Dermis blood vessel endothelial cell (primary cell): Measurements from ENCODE around the gene TMEM184B. TPM values are rescaled to one million over a fixed set of nuclear protein-coding genes. Genes with fewer than 3 reads are reported as not detected.
"Not testable (repeated sequence)": the region's sequence is repeated elsewhere in the genome, so short reads cannot be mapped to it uniquely, and the experiment has no call there.

Experiments
- DNase-seq: peaks from one replicate; pipeline ENCODE4 v3.0.0; 2010
- total RNA-seq: library from RNA; depleted of rRNA; stranded (reverse); fragments of >200 nt; gene quantifications from 2 replicates; pipeline ENCODE4 v1.2.3, GENCODE V29; 2014

The TMEM184B gene
- total RNA-seq, 1 donor from 2014 or later: 36.2 TPM

DNA sequence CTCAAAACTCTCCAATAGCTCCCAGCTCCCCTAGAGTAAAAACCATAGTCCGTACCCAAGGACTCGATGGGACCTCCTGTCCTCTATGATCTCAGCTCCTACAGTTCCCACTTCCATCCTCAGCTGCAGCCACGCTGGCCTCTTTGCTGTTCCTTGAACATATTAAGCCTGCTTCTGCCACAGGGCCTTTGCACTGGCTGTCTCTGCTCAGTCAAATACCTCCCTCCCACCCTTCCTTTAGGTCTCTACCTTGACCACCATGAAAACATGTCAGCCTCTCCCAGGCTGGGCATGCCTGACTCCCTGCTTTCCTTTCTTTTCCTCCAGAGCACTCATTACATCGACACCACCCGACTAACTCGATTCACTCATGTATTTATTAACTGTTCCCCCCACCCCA, 24.5 kb downstream of the TMEM184B start:
- DNase-seq: no peak

DNA sequence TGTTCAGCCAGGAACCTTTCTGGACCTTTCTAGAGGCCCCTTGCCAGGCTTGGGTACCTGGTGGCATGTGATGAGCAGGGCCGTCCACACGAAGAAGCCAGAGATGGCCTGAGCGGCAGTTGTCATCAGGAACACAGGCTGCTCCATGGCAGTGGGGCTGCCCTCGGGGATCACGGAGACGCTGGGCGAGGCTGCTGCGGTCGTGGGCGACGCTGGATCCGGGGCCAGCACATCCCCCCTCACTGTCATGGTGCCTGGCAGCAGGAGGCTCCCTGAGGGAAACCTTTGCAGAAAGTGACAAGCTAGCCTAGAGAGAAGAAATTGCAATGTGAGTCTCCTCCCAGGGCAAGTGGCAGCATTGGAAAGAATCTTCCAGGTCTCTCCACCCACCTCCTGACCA, 25.1 kb downstream of the TMEM184B start:
- DNase-seq: no peak

DNA sequence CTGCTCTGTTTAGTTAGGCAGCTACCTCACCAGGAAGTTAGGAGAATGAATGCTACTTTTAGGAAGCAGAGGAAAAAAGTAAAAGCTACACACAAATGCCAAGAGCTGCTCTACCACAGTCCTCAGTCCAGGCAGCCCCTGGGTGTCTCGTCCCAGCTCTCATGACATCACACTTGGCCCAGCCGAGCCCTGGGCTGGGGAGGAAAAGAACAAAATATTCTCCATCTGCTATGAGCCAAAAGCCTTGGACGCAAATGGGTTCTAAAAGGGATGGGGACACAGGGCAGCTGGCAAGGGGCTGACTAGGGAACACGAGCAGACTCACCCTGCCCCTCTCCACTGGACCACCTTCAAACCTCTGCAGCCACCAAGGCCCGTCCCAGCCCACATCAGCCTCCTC, 26.1 kb downstream of the TMEM184B start:
- no peak for DNase-seq

DNA sequence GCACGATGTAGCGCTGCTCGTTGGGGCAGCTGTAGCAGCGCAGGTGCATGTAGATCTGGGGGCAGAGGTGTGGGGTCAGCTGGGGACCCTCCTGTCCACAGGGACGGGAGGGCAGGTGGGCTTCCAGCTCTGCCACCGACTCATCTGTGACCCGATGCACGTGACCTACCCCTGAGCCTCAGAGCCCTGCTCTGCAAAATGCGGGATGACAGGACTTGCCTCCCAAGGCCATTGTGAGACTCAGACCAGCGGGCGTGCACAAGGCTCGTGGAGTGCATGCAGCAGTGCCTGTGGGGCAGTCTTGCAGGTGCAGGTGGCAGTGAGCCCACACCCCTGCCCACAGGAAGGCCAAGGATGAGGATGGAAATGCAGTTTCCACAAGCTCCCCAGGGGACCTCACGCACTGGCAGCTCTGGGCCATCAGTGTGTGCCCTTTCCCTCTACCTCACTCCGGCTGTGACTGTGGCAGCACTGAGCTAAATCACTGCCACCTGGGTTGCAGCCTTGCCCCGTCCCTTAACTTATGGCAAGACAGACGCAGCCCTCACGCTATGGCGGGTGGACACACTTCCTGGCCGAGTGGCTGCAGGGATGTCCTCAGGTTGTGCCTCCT, 26.7 kb downstream of the TMEM184B start:
- DNase-seq: no peak

DNA sequence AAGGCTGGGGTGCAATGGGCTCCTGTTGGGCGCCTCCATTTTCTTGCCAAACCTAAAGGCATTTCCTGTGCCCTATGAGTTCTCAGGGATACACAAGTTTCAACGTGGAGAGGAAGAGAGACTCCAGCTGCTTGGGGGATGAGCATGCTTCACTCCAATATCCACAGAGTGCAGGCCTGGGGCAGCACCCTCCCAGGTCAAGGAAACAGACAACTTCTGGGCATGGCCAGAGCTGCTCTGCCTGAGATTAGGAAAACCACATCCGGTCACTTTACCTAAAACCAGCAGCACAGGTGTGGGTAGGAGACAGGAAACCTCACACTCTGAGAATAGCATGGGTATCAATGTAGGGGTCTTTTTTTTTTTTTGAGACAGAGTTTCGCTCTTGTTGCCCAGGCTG, 28.7 kb downstream of the TMEM184B start:
- no peak for DNase-seq

DNA sequence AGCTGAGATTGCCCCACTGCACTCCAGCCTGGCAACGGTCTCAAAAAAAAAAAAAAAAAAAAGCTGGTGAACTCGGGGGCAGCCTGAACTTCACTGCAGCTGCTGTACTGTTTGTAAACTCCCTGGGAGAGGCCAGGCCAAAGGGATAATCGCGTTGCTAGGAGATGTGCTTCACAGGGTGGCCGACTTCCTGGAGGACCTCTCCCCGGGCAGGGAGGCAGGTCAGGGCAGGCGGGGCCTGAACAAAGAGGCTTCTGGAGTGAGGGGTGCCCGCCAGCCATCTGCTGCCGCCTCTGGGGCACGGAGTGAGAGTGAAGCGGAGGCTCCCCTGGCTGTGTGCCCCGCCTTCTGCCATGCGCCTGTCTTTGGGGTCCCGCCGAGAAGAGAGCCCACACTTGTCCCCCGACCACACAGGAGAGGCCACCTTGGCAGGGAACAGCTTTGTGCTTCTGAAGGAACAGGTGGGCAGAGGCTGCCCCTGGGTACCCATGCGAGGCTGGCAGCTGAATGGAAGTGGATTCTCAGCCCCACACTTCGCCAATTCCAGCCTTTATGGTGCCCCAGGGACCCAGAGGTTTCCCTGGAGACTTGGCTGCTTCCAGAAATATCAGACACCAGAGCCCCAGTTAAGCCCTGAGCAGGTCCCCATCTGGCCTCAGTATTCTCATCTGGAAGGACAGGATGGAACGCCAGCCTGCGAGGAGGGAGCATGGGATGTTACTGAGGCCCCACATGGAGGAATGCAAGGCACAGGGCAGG, 29.6 kb downstream of the TMEM184B start:
- no peak for DNase-seq

DNA sequence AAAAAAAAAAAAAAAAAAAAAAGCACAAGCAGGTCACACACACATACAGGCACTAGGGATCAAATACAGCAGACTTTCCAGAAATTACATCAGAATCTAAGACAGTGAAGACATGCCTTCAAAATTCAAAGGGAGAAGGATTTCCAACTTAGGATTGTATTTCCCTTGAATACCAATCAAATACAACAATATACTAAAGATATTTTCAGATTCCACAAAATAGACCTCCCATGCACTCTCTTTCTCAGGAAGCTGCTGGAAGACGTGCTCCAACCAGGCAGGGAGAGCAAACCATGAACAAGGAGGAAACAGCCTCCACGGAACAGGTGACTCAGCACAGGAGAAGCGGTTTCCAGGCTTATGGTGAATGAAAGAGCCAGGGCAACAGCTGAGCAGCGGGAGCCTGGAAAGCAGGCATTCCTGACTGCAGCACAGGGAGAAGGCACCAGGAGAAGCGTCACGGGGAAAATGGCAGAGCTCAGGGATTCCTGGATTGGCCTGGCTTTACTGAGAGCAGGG, 32.0 kb downstream of the TMEM184B start:
- DNase-seq: peak; percentile 95

DNA sequence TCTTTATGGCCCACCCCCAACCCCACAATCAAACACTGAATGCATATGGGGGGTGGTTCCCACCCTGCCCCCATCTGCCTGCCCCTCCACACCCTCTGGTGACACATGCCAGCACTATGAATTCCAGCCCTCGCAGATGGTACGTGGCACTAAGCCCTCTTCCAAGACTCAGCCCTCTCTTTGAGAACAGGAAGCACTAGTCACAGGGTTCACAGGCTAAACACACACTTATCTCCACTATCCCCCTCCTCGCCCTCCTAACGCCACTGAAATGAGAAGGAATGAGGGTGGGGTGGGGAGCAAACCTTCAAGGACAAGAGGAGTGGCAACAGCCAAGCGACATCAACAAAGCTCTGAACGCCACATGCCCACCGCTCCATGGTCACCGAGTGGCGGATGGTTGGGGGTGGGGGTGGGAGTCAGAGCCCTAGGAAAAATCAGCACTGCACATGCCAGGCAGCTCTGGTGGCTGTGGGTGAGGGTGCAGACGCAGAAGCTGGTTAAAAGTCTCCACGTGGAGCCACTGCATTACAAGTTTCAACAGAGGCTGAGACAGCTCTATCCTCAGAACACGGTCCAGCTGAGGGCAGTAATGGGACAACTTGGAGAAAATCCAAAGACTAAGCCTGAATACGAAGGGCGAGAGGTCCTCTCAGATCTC, 33.6 kb downstream of the TMEM184B start:
- peak; percentile 85 for DNase-seq

DNA sequence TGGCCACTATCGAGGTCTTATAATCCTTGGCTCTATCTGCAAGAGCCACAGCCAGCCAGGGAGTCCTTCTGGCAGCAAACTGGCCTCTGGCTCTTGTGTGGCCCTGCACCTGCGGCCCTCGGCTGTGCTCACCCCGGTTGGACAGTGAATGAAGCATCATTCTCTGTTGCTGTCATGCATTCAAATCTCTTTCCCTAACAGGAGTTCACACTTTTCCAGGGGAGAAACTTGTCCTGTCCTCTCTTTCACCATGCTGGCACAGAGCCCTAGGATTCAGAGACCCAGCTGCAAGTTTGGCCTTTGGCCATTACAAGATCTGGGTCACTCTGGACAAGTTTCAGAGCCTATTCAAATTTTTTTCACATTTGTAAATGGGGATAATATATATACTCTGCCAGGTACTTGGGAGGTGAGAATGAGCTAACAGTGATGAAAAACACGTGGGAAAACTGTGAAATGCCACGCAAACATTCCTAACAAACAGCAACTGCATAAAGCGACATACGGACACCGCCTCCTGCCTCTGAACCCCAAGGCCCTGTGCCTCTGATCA, 34.2 kb downstream of the TMEM184B start:
- no peak for DNase-seq

DNA sequence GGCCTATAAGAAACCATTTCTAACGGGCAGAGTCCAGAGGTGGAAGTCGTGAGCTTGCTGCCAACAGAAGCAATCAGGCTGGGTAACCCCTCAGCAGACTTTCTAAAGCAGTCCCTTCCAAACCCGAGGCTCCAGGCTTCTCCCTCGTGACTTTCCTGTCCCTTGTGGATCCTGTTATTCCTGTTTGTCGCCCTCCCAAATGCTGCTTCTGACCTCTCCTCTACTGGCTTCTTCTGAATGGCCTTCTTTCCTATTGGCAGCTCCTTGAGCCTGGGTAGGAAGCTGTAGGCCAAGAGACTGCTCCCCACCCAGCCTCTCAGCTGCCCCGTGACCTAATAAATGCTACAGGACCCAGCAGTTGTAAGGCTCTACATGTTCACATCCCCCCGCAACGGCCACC, 36.0 kb downstream of the TMEM184B start:
- no peak for DNase-seq

DNA sequence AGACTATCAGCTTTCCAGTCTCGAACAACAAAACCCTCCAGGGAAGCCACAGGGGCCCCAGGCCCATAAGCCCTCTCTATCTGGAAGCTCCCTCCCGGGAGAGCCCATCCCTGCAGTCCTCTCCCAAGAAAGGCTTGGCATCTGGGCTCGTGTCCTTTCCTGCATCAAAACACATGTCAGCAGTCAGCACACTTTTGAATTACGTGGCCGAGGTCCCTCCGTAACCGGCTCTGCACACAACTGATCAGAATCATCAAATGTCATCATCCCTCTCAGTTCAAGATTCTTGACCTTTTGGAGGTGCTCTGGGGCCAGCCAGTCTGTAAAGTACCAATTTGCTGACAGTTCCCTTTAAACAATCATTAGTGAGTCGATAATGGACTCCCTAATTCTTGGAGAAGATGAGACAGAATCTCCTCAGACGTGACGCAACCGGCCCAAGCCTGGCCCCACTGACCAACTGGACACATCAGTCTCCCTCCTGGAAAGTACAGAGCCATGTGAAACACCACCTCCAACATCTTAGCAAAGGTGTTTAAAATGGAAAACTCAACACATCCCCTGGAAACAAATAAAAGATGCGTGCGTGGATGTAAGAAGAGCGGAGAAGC, 37.5 kb downstream of the TMEM184B start:
- DNase-seq: no peak

DNA sequence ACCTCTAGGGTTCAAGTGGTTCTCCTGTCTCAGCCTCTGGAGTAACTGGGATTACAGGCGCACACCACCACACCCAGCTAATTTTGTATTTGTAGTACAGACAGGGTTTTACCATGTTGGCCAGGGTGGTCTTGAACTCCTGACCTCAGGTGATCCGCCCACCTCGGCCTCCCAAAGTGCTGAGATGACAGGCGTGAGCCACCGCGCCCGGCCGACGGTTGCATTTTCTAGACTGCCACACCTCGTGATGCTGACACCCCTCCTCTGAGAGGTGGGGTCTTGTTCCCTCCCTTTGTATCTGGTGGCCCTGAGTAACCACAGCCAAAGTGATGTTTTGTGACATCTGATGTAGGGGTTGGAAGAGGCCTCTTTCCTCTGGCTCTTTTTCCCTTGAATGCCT, 39.0 kb downstream of the TMEM184B start:
- DNase-seq: not testable (repeated sequence)

DNA sequence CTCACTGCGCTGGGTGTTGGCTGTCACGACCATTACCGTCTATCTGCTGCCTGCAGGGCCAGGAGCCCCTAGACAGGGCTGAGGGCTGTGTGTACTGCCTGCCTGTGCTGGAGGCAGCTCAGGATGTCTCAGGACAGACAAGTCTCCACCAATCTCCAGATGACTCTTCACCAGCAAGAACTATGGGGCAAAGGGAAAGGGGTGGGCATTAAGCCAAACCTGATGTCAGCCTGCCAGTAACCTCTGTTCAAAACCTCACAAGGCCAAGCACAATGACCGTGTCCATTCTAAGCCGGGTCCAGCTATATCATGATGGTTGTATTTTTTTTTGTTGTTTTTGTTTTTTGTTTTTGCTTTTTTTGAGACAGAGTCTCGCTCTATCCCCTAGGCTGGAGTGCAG, 39.4 kb downstream of the TMEM184B start:
- DNase-seq: peak; percentile 79

DNA sequence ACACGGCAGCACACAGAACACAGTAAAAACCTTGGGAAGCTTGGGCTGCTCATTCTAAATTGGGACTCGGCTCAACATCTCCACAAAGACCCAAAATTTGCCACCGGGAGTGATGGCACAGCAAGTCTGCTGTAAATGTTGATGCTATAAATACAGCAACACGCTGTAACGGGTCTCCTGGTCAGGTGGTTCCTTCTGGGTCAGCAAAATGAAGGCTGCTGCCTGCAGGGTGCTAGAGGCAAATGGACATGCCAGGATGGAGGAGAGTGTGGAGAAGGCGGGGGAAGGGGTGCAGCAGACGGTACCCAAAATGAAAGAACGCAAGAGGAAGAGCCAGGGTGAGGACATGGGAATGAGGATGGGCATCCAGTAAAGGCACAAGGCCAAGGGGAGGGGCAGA, 40.6 kb downstream of the TMEM184B start:
- no peak for DNase-seq

DNA sequence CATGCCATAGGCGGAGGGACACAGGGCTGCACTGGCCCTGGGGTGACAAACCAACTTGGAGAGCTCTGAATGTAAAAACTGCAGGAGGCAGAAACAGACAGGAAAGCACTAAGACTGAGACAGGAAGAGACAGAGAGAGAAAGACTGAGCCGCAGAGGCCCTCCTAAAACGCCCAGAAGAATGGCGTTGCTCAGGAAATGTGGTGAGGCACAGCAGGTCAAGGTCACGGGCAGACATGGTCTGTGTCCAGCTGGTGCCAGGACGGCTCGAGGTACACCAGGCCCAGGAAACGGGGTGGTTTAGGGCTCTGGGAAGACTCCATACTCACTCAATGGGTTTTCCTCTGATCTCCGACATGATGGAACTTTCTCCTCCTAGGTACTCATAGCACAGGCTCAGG, 41.9 kb downstream of the TMEM184B start:
- peak; percentile 41 for DNase-seq

DNA sequence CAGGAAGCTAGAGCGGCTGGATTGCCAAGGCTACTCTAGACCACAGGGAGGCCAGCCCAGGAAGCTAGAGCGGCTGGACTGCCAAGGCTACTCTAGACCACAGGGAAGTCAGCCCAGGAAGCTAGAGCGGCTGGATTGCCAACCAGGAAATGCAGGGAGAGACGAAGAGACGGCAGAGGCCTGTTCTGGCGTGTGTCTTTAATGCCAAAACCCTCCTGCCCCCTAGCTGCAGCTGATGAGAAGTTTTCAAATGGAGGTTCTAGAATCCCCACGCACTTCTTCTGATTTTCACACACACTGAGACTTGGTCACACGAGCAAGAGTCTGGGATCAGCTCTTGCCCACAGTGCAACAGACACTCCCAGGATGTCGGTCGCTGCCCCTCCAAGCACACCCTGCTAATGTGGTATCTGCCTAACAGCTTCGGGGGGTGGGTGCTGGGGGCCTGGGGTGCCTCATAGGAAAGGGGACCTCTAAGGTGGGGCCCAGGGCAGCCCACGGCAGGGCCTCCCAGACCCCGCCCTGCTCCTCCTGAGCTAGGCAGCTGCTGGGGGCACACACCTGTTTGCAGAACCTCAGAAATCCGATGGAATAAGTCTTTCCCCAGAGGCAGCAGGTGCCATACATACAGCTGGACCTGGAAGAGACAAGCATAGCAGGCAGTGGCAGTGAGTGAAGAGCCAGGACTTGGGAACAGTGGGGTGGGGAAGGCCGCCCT, 42.5 kb downstream of the TMEM184B start:
- peak; percentile 90 for DNase-seq

DNA sequence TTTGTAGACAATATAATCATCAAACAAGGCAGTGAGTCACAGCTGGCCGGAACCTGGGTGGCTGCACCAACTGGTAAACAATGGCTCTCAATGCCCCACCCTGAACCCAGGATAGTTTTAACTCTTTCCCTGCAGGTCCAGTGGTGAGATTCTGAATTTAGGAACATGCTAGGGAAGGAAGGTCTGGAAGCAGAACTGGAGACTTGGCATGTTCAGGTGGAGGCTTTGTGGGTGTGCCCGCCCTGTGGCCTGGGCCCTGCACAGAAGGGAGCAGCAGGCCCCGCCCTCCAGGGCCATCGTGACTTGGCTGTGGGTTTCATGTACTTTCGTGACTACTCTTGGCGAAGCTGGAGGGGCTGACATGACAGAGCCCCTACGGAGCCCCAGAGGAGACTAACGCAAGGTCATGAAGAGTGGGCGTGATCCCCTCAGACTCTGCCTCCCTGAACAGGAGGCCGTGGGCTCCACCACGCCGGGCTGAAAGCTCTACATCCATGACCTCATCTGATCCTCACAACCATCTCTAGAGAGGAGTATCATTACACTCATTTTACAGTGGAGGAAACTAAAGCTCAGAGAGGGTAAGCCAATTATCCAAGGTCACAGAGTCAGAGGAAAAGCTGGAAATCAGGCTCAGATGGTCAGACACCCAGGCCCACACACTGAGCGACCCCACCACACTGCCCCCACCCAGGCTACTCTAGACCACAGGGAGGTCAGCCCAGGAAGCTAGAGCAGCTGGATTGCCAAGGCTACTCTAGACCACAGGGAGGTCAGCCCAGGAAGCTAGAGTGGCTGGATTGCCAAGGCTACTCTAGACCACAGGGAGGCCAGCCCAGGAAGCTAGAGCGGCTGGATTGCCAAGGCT, 43.7 kb downstream of the TMEM184B start:
- peak; percentile 88 for DNase-seq

DNA sequence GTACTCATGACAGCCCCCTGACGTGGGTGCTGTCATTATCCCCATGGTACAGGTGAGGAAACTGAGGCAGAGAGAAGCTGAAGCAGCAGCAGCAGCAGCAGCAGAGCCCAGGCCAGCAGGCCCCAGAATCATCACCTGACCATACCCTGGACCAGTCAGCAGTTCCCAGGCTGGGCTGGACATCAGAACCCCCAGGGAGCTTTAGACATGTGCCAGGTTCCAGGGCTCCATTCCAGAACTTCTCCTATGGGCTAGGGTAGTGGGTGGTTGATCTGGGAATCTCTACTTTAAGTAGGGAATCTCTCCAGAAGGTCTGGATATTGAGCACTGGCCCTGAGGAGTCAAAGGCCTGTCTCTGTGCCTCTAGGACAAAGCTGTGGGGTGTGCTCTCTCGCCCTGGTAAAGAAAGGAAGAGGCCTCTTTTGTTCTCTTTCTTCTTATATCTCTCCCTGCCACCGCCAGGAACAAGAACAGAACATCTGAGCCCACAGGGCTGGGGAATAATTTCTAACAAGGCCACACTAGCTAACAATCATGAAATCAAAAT, 44.4 kb downstream of the TMEM184B start:
- peak; percentile 43 for DNase-seq

DNA sequence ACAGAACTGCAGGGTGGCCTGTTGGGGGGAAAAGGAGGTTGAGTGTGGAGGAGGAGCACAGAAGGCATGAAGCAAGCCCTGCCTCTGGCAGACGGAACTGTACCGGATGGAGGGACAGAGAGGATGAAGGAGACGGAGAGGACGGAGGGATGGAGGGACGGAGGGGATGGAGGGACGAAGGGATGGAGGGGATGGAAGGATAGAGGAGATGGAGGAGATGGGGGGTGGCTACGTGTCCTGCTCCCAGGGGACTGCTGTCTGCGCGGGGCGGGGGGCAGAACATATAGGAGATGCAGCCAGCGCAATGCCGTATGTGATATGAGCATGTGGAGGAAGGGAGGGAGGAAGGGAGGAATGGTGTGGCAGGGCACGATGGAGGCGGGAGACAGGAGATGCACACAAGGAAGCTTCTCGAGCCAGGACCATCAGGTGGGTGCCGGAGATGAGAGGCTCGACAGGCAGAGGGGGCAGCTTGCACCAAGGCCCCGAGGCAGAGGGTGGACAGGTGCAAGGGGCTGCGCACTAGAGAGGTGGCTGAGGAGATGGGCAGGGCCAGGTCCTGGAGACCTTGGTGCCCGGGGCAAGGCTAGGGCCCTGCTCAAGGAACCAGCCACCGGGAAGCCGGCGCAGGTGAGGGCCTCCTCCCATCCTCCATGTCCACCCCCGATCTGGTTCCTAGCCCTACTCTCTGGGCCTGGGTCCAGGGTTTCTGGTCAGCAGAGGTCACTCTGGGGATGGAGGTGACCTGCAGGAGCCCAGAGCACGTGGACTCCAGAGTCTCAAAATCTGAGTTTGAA, 45.8 kb downstream of the TMEM184B start:
- DNase-seq: no peak
